IMR-90 (cell line): ENCODE measurements around the gene PLPP7. TPM values are rescaled to one million over a fixed set of nuclear protein-coding genes. Genes with fewer than 3 reads are reported as not detected.

Experiments
- ATAC-seq: fragments of 200-7000 bp; cut with Tn5 transposase; 2 replicates; pipeline ENCODE4 v1.9.1; 2020; ENCODE audit warnings: low read depth, mild to moderate bottlenecking, moderate library complexity
- BruUV-seq: library from RNA; stranded (reverse); fragments of 400-500 nt; replicated peaks from 2 replicates; lab custom pipeline; 2021; lab: Mats Ljungman, UMichigan
- CTCF ChIA-PET: fragments of 300-600 bp; formaldehyde crosslinking; extraction: SDS; loops from one replicate; lab custom pipeline; 2021; ENCODE audit warnings: antibody characterized with exemption; lab: Yijun Ruan, JAX
- POLR2A ChIA-PET: fragments of 300-600 bp; sonication (Branson Sonifier 250); formaldehyde crosslinking; loops from one replicate; lab custom pipeline; 2022; ENCODE audit warnings: antibody characterized with exemption; ENCODE audit not compliant: unreplicated experiment; lab: Charles Lee
- DNase-seq: peaks from one replicate; pipeline ENCODE4 v3.0.0; 2013
- H2AFZ ChIP-seq: replicated peaks from 2 replicates; pipeline ENCODE3; 2013; ENCODE audit warnings: low read length, mild to moderate bottlenecking; ENCODE audit not compliant: poor library complexity
- H2AK5ac ChIP-seq: 2 replicates; pipeline ENCODE4 v1.6.1; 2013; ENCODE audit warnings: low read depth, low read length, inconsistent platforms
- H2AK9ac ChIP-seq: replicated peaks from 2 replicates; pipeline ENCODE3; 2013; ENCODE audit warnings: mild to moderate bottlenecking, low read depth, low read length, moderate library complexity; ENCODE audit not compliant: poor library complexity
- H2BK120ac ChIP-seq: 2 replicates; pipeline ENCODE4 v1.6.1; 2013; ENCODE audit warnings: low read depth, low read length, inconsistent platforms
- H2BK15ac ChIP-seq: 3 replicates; pipeline ENCODE4 v1.6.1; 2013; ENCODE audit warnings: low read depth, low read length, inconsistent platforms
- H2BK20ac ChIP-seq: 2 replicates; pipeline ENCODE4 v1.6.1; 2013; ENCODE audit warnings: low read depth, mild to moderate bottlenecking, inconsistent platforms, low read length, moderate library complexity
- H2BK5ac ChIP-seq: 2 replicates; pipeline ENCODE4 v1.6.1; 2013; ENCODE audit warnings: mild to moderate bottlenecking, low read depth, low read length, inconsistent platforms; ENCODE audit not compliant: poor library complexity, severe bottlenecking
- H3K14ac ChIP-seq: replicated peaks from 2 replicates; pipeline ENCODE4 v1.6.1; 2013; ENCODE audit warnings: low read depth, low read length, inconsistent platforms
- H3K18ac ChIP-seq: 2 replicates; pipeline ENCODE4 v1.6.1; 2013; ENCODE audit warnings: low read depth, low read length, control low read depth
- H3K23ac ChIP-seq: 2 replicates; pipeline ENCODE4 v1.6.1; 2013; ENCODE audit warnings: low read depth, low read length, inconsistent platforms
- H3K27ac ChIP-seq: 2 replicates; pipeline ENCODE4 v1.5.1; 2013; ENCODE audit warnings: mild to moderate bottlenecking, control low read depth, low read length; ENCODE audit not compliant: insufficient read depth
- H3K27me3 ChIP-seq: 2 replicates; pipeline ENCODE4 v1.6.1; 2013; ENCODE audit warnings: low read length; ENCODE audit not compliant: control insufficient read depth, insufficient read depth
- H3K36me3 ChIP-seq: 2 replicates; pipeline ENCODE4 v1.6.1; 2013; ENCODE audit warnings: low read length, mixed read lengths; ENCODE audit not compliant: control insufficient read depth, insufficient read depth
- H3K4ac ChIP-seq: 2 replicates; pipeline ENCODE4 v1.6.1; 2013; ENCODE audit warnings: low read depth, low read length, inconsistent platforms
- H3K4me1 ChIP-seq: 2 replicates; pipeline ENCODE4 v1.6.1; 2013; ENCODE audit warnings: low read length, mixed read lengths; ENCODE audit not compliant: control insufficient read depth, insufficient read depth
- H3K4me2 ChIP-seq: 2 replicates; pipeline ENCODE4 v1.6.1; 2013; ENCODE audit warnings: low read depth, mild to moderate bottlenecking, control low read depth, low read length, moderate library complexity
- H3K4me3 ChIP-seq: 2 replicates; pipeline ENCODE4 v1.5.1; 2013; ENCODE audit warnings: low read depth, mild to moderate bottlenecking, control low read depth, low read length, moderate library complexity; ENCODE audit not compliant: insufficient read depth
- H3K56ac ChIP-seq: 2 replicates; pipeline ENCODE4 v1.6.1; 2013; ENCODE audit warnings: low read length, inconsistent platforms; ENCODE audit not compliant: insufficient read depth; ENCODE audit errors: extremely low read depth
- H3K79me1 ChIP-seq, 2 experiments: 2 replicates each; pipeline ENCODE4 v1.6.1; 2013; ENCODE audit warnings: low read length in 2 of 2, inconsistent platforms in 1 of 2, low read depth in 1 of 2
- H3K9ac ChIP-seq: 2 replicates; pipeline ENCODE4 v1.6.1; 2013; ENCODE audit warnings: low read depth, low read length, control low read depth
- H3K9me1 ChIP-seq: 2 replicates; pipeline ENCODE4 v1.6.1; 2013; ENCODE audit warnings: low read length, inconsistent platforms; ENCODE audit not compliant: insufficient read depth
- H3K9me3 ChIP-seq: 2 replicates; pipeline ENCODE4 v1.6.1; 2013; ENCODE audit warnings: low read length; ENCODE audit not compliant: control insufficient read depth, insufficient read depth
- H4K20me1 ChIP-seq: 2 replicates; pipeline ENCODE4 v1.6.1; 2013; ENCODE audit warnings: low read length, inconsistent platforms; ENCODE audit not compliant: insufficient read depth
- H4K5ac ChIP-seq: 2 replicates; pipeline ENCODE4 v1.6.1; 2013; ENCODE audit warnings: mild to moderate bottlenecking, low read depth, low read length, control low read depth
- H4K8ac ChIP-seq, 2 experiments: 2 replicates each; pipeline ENCODE4 v1.6.1; 2013; ENCODE audit warnings: low read depth in 2 of 2, low read length in 2 of 2, control low read depth in 1 of 2, inconsistent platforms in 1 of 2
- H4K91ac ChIP-seq: 2 replicates; pipeline ENCODE4 v1.6.1; 2013; ENCODE audit warnings: low read depth, low read length, inconsistent platforms; ENCODE audit not compliant: insufficient read depth
- BHLHE40 ChIP-seq: fragments of 150-350 bp; IDR thresholded peaks from 2 replicates; pipeline ENCODE4 v1.6.1; 2016; ENCODE audit warnings: mild to moderate bottlenecking, low read depth, low read length
- CEBPB ChIP-seq: IDR thresholded peaks from 2 replicates; pipeline ENCODE4 v1.6.1; 2012; ENCODE audit warnings: low read depth, low read length, improper control_type of control experiment
- CHD1 ChIP-seq: IDR thresholded peaks from 2 replicates; pipeline ENCODE4 v1.6.1; 2012; ENCODE audit warnings: low read depth, low read length, improper control_type of control experiment
- FOS ChIP-seq: fragments of 150-350 bp; IDR thresholded peaks from 2 replicates; pipeline ENCODE4 v1.6.1; 2016; ENCODE audit warnings: low read depth, low read length
- MAFK ChIP-seq: IDR thresholded peaks from 2 replicates; pipeline ENCODE4 v1.6.1; 2012; ENCODE audit warnings: low read depth, low read length, improper control_type of control experiment
- MAZ ChIP-seq: IDR thresholded peaks from 2 replicates; pipeline ENCODE4 v1.6.1; 2012; ENCODE audit warnings: low read depth, mild to moderate bottlenecking, low read length, improper control_type of control experiment, moderate library complexity, borderline replicate concordance
- MXI1 ChIP-seq: IDR thresholded peaks from 2 replicates; pipeline ENCODE4 v1.6.1; 2012; ENCODE audit warnings: low read depth, mild to moderate bottlenecking, low read length, moderate library complexity, borderline replicate concordance
- NFE2L2 ChIP-seq: fragments of 150-350 bp; IDR thresholded peaks from 2 replicates; pipeline ENCODE4 v1.6.1; 2016; ENCODE audit warnings: low read depth, mild to moderate bottlenecking, low read length
- POLR2A ChIP-seq: IDR thresholded peaks from 2 replicates; pipeline ENCODE4 v1.6.1; 2012; ENCODE audit warnings: mild to moderate bottlenecking, low read depth, low read length
- RAD21 ChIP-seq: IDR thresholded peaks from 2 replicates; pipeline ENCODE4 v1.6.1; 2012; ENCODE audit warnings: low read length, improper control_type of control experiment
- RFX5 ChIP-seq: IDR thresholded peaks from 2 replicates; pipeline ENCODE4 v1.8.0; 2012; ENCODE audit warnings: low read depth, mild to moderate bottlenecking, low read length, moderate library complexity
- SMC3 ChIP-seq: fragments of 150-350 bp; IDR thresholded peaks from 2 replicates; pipeline ENCODE4 v1.6.1; 2016; ENCODE audit warnings: low read depth, mild to moderate bottlenecking, antibody characterized with exemption, low read length, moderate library complexity
- WGBS, 2 experiments: methylation state at CpG; one replicate each; pipeline versions ENCODE4 v1.1.5 to v1.1.7; 2013; ENCODE audit warnings: missing lambda C conversion rate in 2 of 2; ENCODE audit not compliant: insufficient read length in 1 of 2; ENCODE audit errors: extremely low coverage in 2 of 2; 5-methylcytosine and 5-hydroxymethylcytosine counted together
- dilution Hi-C: fragments of 300-500 bp; cut with HindIII; formaldehyde crosslinking; loops from one replicate; pipeline ENCODE4 v1.14.3; 2018; ENCODE audit warnings: low sequenced_read_pairs; ENCODE audit not compliant: unreplicated experiment
- in situ Hi-C: fragments of 300-500 bp; cut with MboI; formaldehyde crosslinking; loops from 3 replicates; pipeline ENCODE4 v1.14.3; 2019; ENCODE audit warnings: low sequenced_read_pairs, inconsistent platforms, mixed read lengths
- intact Hi-C: fragments of 100-400 bp; cut with micrococcal nuclease; formaldehyde crosslinking; loops from 2 replicates; pipeline ENCODE4 v1.10.0; 2022
- polyA plus RNA-seq, 3 experiments: library from polyadenylated mRNA; depleted of rRNA; stranded (reverse); fragments of >200 nt; gene quantifications; 2 replicates each; pipeline ENCODE4 v1.2.3, GENCODE V29; 2012; ENCODE audit warnings: low replicate concordance in 1 of 3
- total RNA-seq: library from RNA; depleted of rRNA; stranded (reverse); fragments of >200 nt; gene quantifications from 2 replicates; pipeline ENCODE4 v1.2.3, GENCODE V29; 2012
- TF ChIP-seq, protein P1 (sequence below): fragments of 150-350 bp; IDR thresholded peaks from 2 replicates; pipeline ENCODE4 v1.6.1; 2017; ENCODE audit warnings: mild to moderate bottlenecking, antibody characterized with exemption, low read length, low read depth
- TF ChIP-seq, protein P2 (sequence below): conservative IDR thresholded peaks from 2 replicates; pipeline ENCODE4 v1.5.1; 2012; ENCODE audit warnings: mild to moderate bottlenecking, low read depth, low read length, improper control_type of control experiment
- TF ChIP-seq, protein P3 (sequence below): fragments of 150-350 bp; IDR thresholded peaks from 2 replicates; pipeline ENCODE4 v1.6.1; 2016; ENCODE audit warnings: low read depth, mild to moderate bottlenecking, low read length, moderate library complexity, borderline replicate concordance

The PLPP7 gene
- total and polyA plus RNA-seq, 2 of the 4 experiments (the other 2 are of a cell fraction) = 0.54 to 1.2 TPM

DNA sequence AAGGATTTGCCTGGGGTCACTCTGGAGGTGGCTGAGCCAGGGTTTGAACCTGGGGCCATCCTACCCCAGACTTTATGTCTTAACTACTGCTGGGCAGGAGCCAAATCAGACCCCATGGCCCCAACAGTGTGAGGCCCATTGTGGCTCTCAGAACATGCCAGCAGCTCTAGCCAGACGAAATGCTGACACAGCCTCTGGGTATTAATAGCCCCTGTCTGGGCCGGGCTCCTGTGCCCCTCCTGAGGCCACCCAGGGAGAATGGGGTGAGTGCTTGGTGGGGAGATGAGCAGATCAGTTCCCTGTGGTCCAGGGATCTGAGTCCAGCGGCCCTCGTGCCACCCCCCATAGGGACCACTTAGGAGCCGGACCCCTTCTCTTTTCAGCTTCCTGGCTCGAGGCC lies 2.2 kb upstream of the PLPP7 start:
- Histone ChIP-seq H3K27me3 (peaks cover 26% of the 10 kb centered on the region), H2BK120ac (no peak overlapping the region), H3K36me3 (no peaks in the 10 kb centered on the region), H4K91ac (no peak overlapping the region), H4K5ac (no peak overlapping the region), H2AK5ac (no peak overlapping the region), H3K4me2 (no peak overlapping the region), H3K4me1 (no peaks in the 10 kb centered on the region), H3K9me1 (peaks cover under 1% of the 10 kb centered on the region; the same call in 1 of the 2 replicates), H3K4me3 (no peak overlapping the region), H3K9ac (no peak overlapping the region), H4K8ac (no peak overlapping the region), H3K14ac (no peak overlapping the region), H2BK15ac (no peak overlapping the region), H3K18ac (no peak overlapping the region), H2BK5ac (no peak overlapping the region), H3K9me3 (no peaks in the 10 kb centered on the region), H3K27ac (no peak overlapping the region), H3K23ac (no peak overlapping the region), H3K56ac (no peak overlapping the region), H2AK9ac (no peak overlapping the region), H4K20me1 (no peaks in the 10 kb centered on the region), H2AFZ (no peak overlapping the region), H2BK20ac (no peak overlapping the region), H3K79me1 (no peaks in the 10 kb centered on the region), H3K4ac (no peak overlapping the region)
- in situ Hi-C loops (no loop called here), dilution Hi-C loops (no loop called here), intact Hi-C loops (no loop called here)
- WGBS, 2 experiments = 0% methylated on average over 1 of the region's 6 CpGs; no CpG with 5 or more reads in 1 of the 2 experiments
- POLR2A ChIA-PET = no interaction called here
- CTCF ChIA-PET = no interaction called here
- DNase-seq (no peak), ATAC-seq (no peak)
- TF ChIP-seq RFX5 (no peak), MXI1 (no peak), FOS (no peak), RAD21 (no peak), CHD1 (no peak), MAFK (no peak), POLR2A (no peak), BHLHE40 (no peak), SMC3 (no peak), CEBPB (no peak), NFE2L2 (no peak), MAZ (no peak)
- TF ChIP-seq, protein P1, sequence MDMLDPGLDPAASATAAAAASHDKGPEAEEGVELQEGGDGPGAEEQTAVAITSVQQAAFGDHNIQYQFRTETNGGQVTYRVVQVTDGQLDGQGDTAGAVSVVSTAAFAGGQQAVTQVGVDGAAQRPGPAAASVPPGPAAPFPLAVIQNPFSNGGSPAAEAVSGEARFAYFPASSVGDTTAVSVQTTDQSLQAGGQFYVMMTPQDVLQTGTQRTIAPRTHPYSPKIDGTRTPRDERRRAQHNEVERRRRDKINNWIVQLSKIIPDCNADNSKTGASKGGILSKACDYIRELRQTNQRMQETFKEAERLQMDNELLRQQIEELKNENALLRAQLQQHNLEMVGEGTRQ = no peak
- TF ChIP-seq, protein P2, sequence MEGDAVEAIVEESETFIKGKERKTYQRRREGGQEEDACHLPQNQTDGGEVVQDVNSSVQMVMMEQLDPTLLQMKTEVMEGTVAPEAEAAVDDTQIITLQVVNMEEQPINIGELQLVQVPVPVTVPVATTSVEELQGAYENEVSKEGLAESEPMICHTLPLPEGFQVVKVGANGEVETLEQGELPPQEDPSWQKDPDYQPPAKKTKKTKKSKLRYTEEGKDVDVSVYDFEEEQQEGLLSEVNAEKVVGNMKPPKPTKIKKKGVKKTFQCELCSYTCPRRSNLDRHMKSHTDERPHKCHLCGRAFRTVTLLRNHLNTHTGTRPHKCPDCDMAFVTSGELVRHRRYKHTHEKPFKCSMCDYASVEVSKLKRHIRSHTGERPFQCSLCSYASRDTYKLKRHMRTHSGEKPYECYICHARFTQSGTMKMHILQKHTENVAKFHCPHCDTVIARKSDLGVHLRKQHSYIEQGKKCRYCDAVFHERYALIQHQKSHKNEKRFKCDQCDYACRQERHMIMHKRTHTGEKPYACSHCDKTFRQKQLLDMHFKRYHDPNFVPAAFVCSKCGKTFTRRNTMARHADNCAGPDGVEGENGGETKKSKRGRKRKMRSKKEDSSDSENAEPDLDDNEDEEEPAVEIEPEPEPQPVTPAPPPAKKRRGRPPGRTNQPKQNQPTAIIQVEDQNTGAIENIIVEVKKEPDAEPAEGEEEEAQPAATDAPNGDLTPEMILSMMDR = no peak
- TF ChIP-seq, protein P3, sequence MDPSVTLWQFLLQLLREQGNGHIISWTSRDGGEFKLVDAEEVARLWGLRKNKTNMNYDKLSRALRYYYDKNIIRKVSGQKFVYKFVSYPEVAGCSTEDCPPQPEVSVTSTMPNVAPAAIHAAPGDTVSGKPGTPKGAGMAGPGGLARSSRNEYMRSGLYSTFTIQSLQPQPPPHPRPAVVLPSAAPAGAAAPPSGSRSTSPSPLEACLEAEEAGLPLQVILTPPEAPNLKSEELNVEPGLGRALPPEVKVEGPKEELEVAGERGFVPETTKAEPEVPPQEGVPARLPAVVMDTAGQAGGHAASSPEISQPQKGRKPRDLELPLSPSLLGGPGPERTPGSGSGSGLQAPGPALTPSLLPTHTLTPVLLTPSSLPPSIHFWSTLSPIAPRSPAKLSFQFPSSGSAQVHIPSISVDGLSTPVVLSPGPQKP = no peak
- no TSS peak for BruUV-seq
